NCI-H1048 (cell line): Measurements from ENCODE around the gene RDH16.
"Not testable (repeated sequence)": the region's sequence is repeated elsewhere in the genome, so short reads cannot be mapped to it uniquely, and the experiment has no call there.

ENCODE experiments used
- DNase-seq: peaks from one replicate; lab custom pipeline; 2025; lab: John Stamatoyannopoulos, UW

The RDH16 gene

GRCh38 chr12:56989861-56990610 lies 32.6 kb upstream of the RDH16 start:
- no peak for DNase-seq

DNA sequence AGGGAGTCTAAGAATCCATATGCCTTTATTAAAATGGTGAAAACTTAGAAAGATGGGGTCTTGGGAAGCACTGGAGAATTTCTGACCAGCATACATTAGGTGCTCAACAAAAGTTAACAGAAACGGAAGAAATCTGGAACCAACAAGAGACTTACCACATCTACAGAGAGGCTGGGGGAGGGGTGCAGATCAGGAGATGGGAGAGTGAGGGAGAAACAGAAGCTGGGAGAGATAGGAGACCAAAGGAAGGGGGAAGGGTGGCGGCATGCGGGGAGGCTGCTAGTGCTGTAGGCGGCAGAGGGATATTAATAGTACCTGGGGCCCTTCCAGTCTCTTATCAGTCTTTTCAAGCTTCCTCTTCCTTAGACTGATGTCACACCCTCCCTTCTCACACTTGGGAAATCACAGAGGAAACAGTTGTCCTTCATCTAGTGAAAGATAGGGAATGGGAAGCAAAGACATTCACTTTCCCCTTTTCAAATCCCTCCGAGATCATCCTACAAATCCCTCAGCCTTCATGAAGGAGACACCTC lies 30.9 kb upstream of the RDH16 start:
- DNase-seq: no peak

DNA sequence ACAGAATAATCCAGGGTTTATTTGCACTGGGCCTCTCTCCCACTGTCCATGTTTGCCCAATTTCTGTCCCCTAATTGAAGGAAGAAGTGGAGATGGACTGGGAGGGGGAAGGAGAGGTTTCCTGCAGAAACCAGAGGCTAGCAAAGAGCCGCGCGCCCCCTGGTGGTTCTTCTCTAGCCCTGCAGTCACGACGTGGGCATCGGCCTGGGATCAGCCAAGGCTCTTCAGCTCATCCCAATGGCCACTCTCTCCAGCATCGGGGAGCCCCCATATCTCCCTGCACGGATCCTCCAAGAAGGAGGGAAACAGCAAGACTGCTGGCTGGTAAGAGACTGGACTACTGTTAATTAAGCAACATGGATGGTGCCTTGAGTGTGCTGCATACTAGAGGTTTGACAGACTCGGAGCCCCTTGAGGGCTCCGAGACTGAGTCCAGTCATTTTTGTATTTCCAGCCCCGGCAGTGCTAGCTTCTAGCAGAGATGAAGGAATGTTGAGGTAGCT lies 30.2 kb upstream of the RDH16 start:
- no peak for DNase-seq

DNA sequence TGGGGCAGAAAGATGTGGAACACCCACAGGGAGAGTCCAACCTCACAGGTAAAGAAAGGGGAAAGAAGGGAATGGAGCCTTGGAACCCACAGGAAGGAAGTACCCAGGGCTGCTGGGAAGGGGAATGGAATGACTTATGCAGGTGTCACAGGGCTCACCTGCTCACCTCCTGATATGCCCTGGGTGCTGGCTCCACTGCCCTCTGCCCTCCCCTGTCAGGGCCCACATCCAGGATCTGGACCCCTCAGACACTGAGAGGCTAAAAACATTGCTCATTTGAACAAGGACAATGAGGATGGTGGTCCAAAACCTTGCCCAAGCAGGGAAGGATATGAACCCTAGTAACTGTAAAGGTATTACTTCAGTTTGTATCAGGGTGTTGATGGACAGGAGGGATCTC lies 29.6 kb upstream of the RDH16 start:
- DNase-seq: no peak

GRCh38 chr12:56985714-56986113 lies 28.3 kb upstream of the RDH16 start:
- not testable (repeated sequence) for DNase-seq

DNA sequence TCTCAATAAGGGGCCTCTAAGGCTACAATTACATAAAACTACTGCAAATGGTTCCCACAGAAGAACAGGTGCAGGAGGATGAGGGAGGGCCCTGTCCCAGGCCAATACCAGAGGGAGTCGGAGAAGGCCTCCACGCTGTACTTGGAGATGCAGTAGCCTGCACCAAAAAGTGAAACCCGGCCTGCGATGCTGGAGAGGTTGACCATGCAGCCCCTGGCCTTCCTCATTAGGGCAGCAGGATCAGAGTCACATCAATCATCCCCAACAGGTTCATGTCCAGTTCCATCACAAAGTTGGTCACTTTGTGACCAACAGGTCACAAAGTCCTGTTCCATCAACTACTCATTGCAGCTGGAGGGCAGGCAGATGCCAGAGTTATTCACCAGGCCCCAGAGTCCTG lies 26.0 kb upstream of the RDH16 start:
- DNase-seq: no peak

GRCh38 chr12:56982578-56983236 lies 25.3 kb upstream of the RDH16 start:
- DNase-seq: not testable (repeated sequence)

DNA sequence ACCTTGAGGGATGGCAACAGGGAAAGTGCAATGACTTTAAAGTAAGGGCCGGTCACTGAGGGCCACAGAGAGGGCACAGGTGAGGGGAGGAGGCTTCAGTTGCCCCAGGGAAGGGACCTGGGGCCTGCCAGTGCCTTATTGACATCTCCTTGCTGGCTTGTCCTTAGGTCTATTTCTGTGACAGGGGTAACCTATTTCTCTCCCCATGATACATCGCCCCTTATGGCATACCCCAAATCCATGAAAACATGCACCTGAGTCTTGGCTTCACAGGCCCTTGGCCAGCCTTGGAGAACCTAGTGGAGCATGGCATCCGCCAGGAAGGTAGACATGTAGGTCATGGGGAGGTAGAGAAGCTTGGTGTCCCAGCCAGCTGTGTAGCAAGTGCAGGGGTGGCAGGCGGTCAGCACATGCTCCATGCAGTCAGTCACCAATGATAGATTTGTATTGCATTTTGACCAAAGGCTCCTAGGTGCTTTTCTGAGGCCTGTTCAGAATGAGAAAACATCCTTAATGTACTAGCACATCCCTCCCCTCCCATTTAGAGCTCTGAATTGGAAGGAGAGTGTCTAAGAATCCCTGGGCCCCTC lies 23.6 kb upstream of the RDH16 start:
- DNase-seq: no peak

- DNase-seq: no peak
Observed at GRCh38 chr12:56980268-56980667, 22.9 kb upstream of the RDH16 start.

DNA sequence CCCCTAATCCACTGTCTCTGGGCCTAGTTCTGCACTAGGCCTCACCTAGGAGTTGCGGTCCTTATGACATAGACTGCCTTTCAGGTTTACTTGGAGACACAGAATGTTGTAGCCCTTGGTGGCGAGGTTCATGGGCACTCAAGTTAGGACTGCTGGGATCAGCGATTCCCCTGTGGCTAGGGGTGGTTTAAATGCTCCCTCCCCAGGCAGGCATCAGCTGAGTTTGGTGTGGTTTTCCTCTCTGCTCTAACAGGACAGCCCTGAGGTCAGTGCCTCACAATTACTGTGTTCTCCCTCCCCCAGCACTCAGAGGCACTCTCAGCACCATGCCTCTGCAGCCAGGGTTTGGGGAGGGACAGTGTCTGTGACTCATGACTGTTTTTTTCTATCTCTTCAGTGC lies 22.2 kb upstream of the RDH16 start:
- no peak for DNase-seq

GRCh38 chr12:56978397-56979138 lies 21.2 kb upstream of the RDH16 start:
- no peak for DNase-seq

DNA sequence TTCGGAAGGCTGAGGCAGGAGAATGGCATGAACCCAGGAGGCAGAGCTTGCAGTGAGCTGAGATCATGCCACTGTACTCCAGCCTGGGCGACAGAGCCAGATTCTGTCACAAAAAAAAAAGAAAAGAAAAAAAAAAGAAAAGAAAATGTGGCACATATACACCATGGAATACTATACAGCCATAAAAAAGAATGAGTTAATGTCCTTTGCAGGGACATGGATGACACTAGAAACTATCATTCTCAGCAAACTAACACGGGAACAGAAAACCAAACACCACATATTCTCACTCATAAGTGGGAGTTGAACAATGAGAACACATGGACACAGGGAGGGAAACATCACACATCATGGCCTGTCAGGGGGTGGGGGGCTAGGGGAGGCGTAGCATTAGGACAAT lies 20.0 kb upstream of the RDH16 start:
- not testable (repeated sequence) for DNase-seq

DNA sequence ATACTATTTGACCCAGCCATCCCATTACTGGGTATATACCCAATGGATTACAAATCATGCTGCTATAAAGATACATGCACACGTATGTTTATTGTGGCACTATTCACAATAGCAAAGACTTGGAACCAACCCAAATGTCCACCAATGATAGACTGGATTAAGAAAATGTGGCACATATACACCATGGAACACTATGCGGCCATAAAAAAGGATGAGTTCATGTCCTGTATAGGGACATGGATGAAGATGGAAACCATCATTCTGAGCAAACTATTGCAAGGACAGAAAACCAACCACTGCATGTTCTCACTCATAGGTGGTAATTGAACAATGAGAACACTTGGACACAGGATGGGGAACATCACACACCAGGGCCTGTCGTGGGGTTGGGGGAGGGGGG lies 16.8 kb upstream of the RDH16 start:
- not testable (repeated sequence) for DNase-seq

GRCh38 chr12:56968910-56969309 lies 11.5 kb upstream of the RDH16 start:
- not testable (repeated sequence) for DNase-seq

DNA sequence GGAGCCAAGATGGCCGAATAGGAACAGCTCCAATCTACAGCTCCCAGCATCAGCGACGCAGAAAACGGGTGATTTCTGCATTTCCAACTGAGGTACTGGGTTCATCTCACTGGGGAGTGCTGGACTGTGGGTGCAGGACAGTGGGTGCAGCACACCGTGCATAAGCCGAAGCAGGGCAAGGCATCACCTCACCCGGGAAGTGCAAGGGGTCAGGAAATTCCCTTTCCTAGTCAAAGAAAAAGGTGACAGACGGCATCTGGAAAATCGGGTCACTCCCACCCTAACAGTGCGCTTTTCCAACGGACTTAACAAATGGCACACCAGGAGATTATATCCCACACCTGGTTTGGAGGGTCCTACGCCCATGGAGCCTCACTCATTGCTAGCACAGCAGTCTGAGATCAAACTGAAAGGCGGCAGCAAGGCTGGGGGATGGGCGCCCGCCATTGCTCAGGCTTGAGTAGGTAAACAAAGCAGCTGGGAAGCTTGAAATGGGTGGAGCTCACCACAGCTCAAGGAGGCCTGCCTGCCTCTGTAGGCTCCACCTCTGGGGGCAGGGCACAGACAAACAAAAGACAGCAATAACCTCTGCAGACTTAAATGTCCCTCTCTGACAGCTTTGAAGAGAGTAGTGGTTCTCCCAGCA lies 8.7 kb upstream of the RDH16 start:
- DNase-seq: not testable (repeated sequence)

- not testable (repeated sequence) for DNase-seq
Observed at GRCh38 chr12:56965124-56965523, 7.7 kb upstream of the RDH16 start.

GRCh38 chr12:56963557-56963956 lies 6.1 kb upstream of the RDH16 start:
- not testable (repeated sequence) for DNase-seq

GRCh38 chr12:56962247-56962646 lies 4.8 kb upstream of the RDH16 start:
- DNase-seq: not testable (repeated sequence)

DNA sequence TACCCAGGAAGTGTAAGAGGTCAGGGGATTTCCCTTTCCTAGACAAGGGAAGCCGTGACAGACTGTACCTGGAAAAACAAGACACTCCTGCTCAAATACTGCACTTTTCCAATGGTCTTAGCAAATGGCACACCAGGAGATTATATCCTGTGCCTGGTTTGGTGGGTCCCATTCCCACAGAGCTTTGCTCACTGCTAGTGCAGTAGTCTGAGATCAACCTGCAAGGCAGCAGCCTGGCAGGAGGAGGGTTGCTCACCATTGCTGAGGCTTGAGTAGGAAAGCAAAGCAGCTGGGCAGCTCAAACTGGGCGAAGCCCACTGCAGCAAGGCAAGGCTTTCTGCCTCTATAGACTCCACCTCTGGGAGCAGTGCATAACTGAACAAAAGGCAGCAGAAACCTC lies 1.0 kb upstream of the RDH16 start:
- no peak for DNase-seq

- no peak for DNase-seq
Observed at GRCh38 chr12:56955631-56956256, 1.7 kb downstream of the RDH16 start.

GRCh38 chr12:56954958-56955355 lies 2.5 kb downstream of the RDH16 start:
- no peak for DNase-seq
